ENCODE measurements around the gene GAGE1.
"Not testable (repeated sequence)": the region's sequence is repeated elsewhere in the genome, so short reads cannot be mapped to it uniquely, and the experiment has no call there.

DNA sequence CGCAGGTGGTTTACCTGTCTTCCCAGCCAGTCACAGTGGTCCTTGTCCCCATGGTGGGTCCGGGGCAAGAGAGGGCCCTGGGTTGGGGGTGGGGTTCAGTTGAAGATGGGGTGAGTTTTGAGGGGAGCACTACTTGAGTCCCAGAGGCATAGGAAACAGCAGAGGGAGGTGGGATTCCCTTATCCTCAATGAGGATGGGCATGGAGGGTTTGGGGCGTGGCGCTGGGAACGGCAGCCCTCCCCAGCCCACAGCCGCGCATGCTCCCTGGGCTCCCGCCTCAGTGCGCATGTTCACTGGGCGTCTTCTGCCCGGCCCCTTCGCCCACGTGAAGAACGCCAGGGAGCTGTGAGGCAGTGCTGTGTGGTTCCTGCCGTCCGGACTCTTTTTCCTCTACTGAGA is 38.3 kb upstream of the GAGE1 start, which contains the start of gene GAGE12F:
- not testable (repeated sequence) for TF ChIP-seq YY1 (IDR thresholded peaks at IDR 0.05; ENCODE audit: borderline replicate concordance in 1 of 3, control insufficient read depth in 1 of 3, extremely low read depth in 1 of 3, insufficient read depth in 3 of 3, insufficient read length in 1 of 3, insufficient replicate concordance in 2 of 3, low read depth in 1 of 3, low read length in 2 of 3); SIN3A (IDR thresholded peaks at IDR 0.05; ENCODE audit: borderline replicate concordance in 2 of 2, control insufficient read depth in 1 of 2, low read depth in 2 of 2, low read length in 2 of 2); TCF7 (IDR thresholded peaks at IDR 0.05; ENCODE audit: borderline replicate concordance)
- TF ChIP-seq, protein P1, sequence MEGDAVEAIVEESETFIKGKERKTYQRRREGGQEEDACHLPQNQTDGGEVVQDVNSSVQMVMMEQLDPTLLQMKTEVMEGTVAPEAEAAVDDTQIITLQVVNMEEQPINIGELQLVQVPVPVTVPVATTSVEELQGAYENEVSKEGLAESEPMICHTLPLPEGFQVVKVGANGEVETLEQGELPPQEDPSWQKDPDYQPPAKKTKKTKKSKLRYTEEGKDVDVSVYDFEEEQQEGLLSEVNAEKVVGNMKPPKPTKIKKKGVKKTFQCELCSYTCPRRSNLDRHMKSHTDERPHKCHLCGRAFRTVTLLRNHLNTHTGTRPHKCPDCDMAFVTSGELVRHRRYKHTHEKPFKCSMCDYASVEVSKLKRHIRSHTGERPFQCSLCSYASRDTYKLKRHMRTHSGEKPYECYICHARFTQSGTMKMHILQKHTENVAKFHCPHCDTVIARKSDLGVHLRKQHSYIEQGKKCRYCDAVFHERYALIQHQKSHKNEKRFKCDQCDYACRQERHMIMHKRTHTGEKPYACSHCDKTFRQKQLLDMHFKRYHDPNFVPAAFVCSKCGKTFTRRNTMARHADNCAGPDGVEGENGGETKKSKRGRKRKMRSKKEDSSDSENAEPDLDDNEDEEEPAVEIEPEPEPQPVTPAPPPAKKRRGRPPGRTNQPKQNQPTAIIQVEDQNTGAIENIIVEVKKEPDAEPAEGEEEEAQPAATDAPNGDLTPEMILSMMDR (IDR thresholded peaks at IDR 0.05 in 2 of 3, conservative IDR thresholded peaks at IDR 0.05 in 1 of 3; ENCODE audit: insufficient read depth in 2 of 3, low read depth in 1 of 3, low read length in 3 of 3) = not testable (repeated sequence)
- TF ChIP-seq, protein P2, sequence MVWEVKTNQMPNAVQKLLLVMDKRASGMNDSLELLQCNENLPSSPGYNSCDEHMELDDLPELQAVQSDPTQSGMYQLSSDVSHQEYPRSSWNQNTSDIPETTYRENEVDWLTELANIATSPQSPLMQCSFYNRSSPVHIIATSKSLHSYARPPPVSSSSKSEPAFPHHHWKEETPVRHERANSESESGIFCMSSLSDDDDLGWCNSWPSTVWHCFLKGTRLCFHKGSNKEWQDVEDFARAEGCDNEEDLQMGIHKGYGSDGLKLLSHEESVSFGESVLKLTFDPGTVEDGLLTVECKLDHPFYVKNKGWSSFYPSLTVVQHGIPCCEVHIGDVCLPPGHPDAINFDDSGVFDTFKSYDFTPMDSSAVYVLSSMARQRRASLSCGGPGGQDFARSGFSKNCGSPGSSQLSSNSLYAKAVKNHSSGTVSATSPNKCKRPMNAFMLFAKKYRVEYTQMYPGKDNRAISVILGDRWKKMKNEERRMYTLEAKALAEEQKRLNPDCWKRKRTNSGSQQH (CRISPR knock-in tag; IDR thresholded peaks at IDR 0.05) = not testable (repeated sequence)

Measured in K562 (cell line).